Stimulated activated CD8-positive, alpha-beta memory T cell treated with anti-CD3 and anti-CD28 coated beads, Interleukin-15, amount 100 ng/mL, for 1 hour (primary cell): ENCODE measurements around the gene PIM1.
"Not testable (repeated sequence)": the region's sequence is repeated elsewhere in the genome, so short reads cannot be mapped to it uniquely, and the experiment has no call there.

ENCODE experiments used
- DNase-seq: peaks from one replicate; pipeline ENCODE4 v3.0.0-alpha.2; 2020; ENCODE audit warnings: low read depth

Gene PIM1

GRCh38 chr6:37171201-37171969 is 1.4 kb downstream of the PIM1 start:
- no peak for DNase-seq

- peak; percentile 90 for DNase-seq
Observed at GRCh38 chr6:37171970-37172812, 2.2 kb downstream of the PIM1 start.

- DNase-seq, result no peak
Observed at GRCh38 chr6:37172912-37173492, 3.0 kb downstream of the PIM1 start.

- DNase-seq, result no peak
Observed at GRCh38 chr6:37173493-37174195, 3.7 kb downstream of the PIM1 start.

GRCh38 chr6:37174196-37174514 is 4.2 kb downstream of the PIM1 start:
- DNase-seq, result no peak

GRCh38 chr6:37174515-37175331 is 4.8 kb downstream of the PIM1 start:
- DNase-seq, result no peak

- no peak for DNase-seq
Observed at GRCh38 chr6:37175332-37176267, 5.6 kb downstream of the PIM1 start.

- no peak for DNase-seq
Observed at GRCh38 chr6:37176268-37177076, 6.5 kb downstream of the PIM1 start.

- DNase-seq, result no peak
Observed at GRCh38 chr6:37177077-37177934, 7.4 kb downstream of the PIM1 start.

GRCh38 chr6:37177935-37178517 is 8.1 kb downstream of the PIM1 start:
- no peak for DNase-seq

- no peak for DNase-seq
Observed at GRCh38 chr6:37180075-37180474, 10.1 kb downstream of the PIM1 start.

GRCh38 chr6:37180610-37181009 is 10.7 kb downstream of the PIM1 start:
- DNase-seq, result not testable (repeated sequence)

GRCh38 chr6:37182736-37183590 is 13.0 kb downstream of the PIM1 start:
- DNase-seq, result no peak

GRCh38 chr6:37185949-37186720 is 16.2 kb downstream of the PIM1 start:
- not testable (repeated sequence) for DNase-seq

GRCh38 chr6:37187321-37188022 is 17.5 kb downstream of the PIM1 start:
- DNase-seq, result no peak
